CD4-positive, alpha-beta T cell treated with Interleukin-1 beta for 1 hour (primary cell): Measurements from ENCODE around the gene PCDHGB2.
A peak's percentile ranks its signal among the peaks of the same experiment; 100 is the strongest.
"Not testable (repeated sequence)": the region's sequence is repeated elsewhere in the genome, so short reads cannot be mapped to it uniquely, and the experiment has no call there.

Source experiments
- DNase-seq, 2 donors: peaks; one replicate each; pipeline ENCODE4 v3.0.0-alpha.2; 2020 to 2022

Gene PCDHGB2

GRCh38 chr5:141359790-141360426 is at the start of gene PCDHGB2:
TSS of gene PCDHGB2 (plus strand) at chr5:141359994. CDS start at chr5:141360136, 142 bp downstream.
- peak in 1 of 2 donors; percentile 41 for DNase-seq

GRCh38 chr5:141313711-141314110 is 46.1 kb upstream of the PCDHGB2 start:
- no peak for DNase-seq

- DNase-seq, result not testable (repeated sequence)
Observed at GRCh38 chr5:141316963-141317362, 42.8 kb upstream of the PCDHGB2 start.

- no peak for DNase-seq
Observed at GRCh38 chr5:141319202-141319601, 40.6 kb upstream of the PCDHGB2 start.

GRCh38 chr5:141319699-141320098 is 40.1 kb upstream of the PCDHGB2 start:
- no peak for DNase-seq

- DNase-seq, result peak; percentile 94
Observed at GRCh38 chr5:141320225-141321169, 39.3 kb upstream of the PCDHGB2 start, which contains the start of gene TAF7. TSS of gene TAF7 (minus strand) at chr5:141320784. CDS start at chr5:141320044, 740 bp downstream.

- no peak for DNase-seq
Observed at GRCh38 chr5:141322261-141322660, 37.5 kb upstream of the PCDHGB2 start.

- peak; percentile 72 to 73 for DNase-seq
Observed at GRCh38 chr5:141326088-141326854, 33.5 kb upstream of the PCDHGB2 start.

- DNase-seq, result no peak
Observed at GRCh38 chr5:141328231-141328630, 31.6 kb upstream of the PCDHGB2 start.

- peak; percentile 16 to 31 for DNase-seq
Observed at GRCh38 chr5:141330299-141331080, 29.3 kb upstream of the PCDHGB2 start, which contains the start of gene PCDHGA1. TSS of gene PCDHGA1 (plus strand) at chr5:141330514.

- DNase-seq, result not testable (repeated sequence)
Observed at GRCh38 chr5:141332571-141332970, 27.2 kb upstream of the PCDHGB2 start.

- DNase-seq, result no peak
Observed at GRCh38 chr5:141338538-141339306, 21.1 kb upstream of the PCDHGB2 start, which contains the start of gene PCDHGA2. TSS of gene PCDHGA2 (plus strand) at chr5:141338760.

GRCh38 chr5:141340781-141341354 is 18.9 kb upstream of the PCDHGB2 start:
- not testable (repeated sequence) for DNase-seq

- no peak for DNase-seq
Observed at GRCh38 chr5:141342773-141343172, 17.0 kb upstream of the PCDHGB2 start.

- no peak for DNase-seq
Observed at GRCh38 chr5:141343242-141343952, 16.4 kb upstream of the PCDHGB2 start, which contains the start of gene PCDHGA3. TSS of gene PCDHGA3 (plus strand) at chr5:141343829. CDS start at chr5:141344034, 205 bp downstream.

GRCh38 chr5:141343953-141344463 is 15.8 kb upstream of the PCDHGB2 start:
- no peak for DNase-seq

GRCh38 chr5:141345327-141345726 is 14.5 kb upstream of the PCDHGB2 start:
- no peak for DNase-seq

GRCh38 chr5:141346017-141346416 is 13.8 kb upstream of the PCDHGB2 start:
- not testable (repeated sequence) for DNase-seq

- DNase-seq, result peak; percentile 18 to 46
Observed at GRCh38 chr5:141349917-141350619, 9.7 kb upstream of the PCDHGB2 start, which contains the start of gene PCDHGB1. TSS of gene PCDHGB1 (plus strand) at chr5:141350099. CDS start at chr5:141350261, 162 bp downstream.
